MM.1S (cell line): ENCODE data around the gene UNK.

ENCODE experiments used
- DNase-seq: peaks from one replicate; pipeline ENCODE4 v3.0.0-alpha.2; 2015
- H2AFZ ChIP-seq: fragments of 300-600 bp; sonication (generic); 2 replicates; pipeline ENCODE4 v1.6.0; 2016; ENCODE audit warnings: antibody characterized with exemption, low read length
- H3F3A ChIP-seq: fragments of 300-600 bp; sonication (generic); 2 replicates; pipeline ENCODE4 v1.6.1; 2016; ENCODE audit warnings: mild to moderate bottlenecking, antibody characterized with exemption, low read length, moderate library complexity, mixed read lengths; ENCODE audit not compliant: insufficient read depth
- H3K27ac ChIP-seq: fragments of 300-600 bp; sonication (generic); 2 replicates; pipeline ENCODE4 v1.5.1; 2016; ENCODE audit warnings: mild to moderate bottlenecking, low read length
- H3K27me3 ChIP-seq: fragments of 300-600 bp; sonication (generic); replicated peaks from 2 replicates; pipeline ENCODE4 v1.6.0; 2016; ENCODE audit warnings: low read length; ENCODE audit not compliant: insufficient read depth
- H3K36me3 ChIP-seq: fragments of 300-600 bp; sonication (generic); replicated peaks from 2 replicates; pipeline ENCODE4 v1.6.1; 2016; ENCODE audit warnings: mild to moderate bottlenecking, low read length, mixed read lengths; ENCODE audit not compliant: insufficient read depth
- H3K4me1 ChIP-seq: fragments of 300-600 bp; sonication (generic); 2 replicates; pipeline ENCODE4 v1.6.1; 2016; ENCODE audit warnings: low read length, mixed read lengths
- H3K4me2 ChIP-seq: fragments of 300-600 bp; sonication (generic); 2 replicates; pipeline ENCODE4 v1.6.0; 2016; ENCODE audit warnings: low read depth, low read length
- H3K4me3 ChIP-seq: fragments of 300-600 bp; sonication (generic); 2 replicates; pipeline ENCODE4 v1.5.1; 2016; ENCODE audit warnings: low read length, mixed read lengths
- H3K79me2 ChIP-seq: fragments of 300-600 bp; sonication (generic); 2 replicates; pipeline ENCODE4 v1.6.1; 2016; ENCODE audit warnings: mixed run types, low read length, mixed read lengths
- H3K9ac ChIP-seq: fragments of 300-600 bp; sonication (generic); 2 replicates; pipeline ENCODE4 v1.6.1; 2016; ENCODE audit warnings: low read length, mixed read lengths
- H3K9me2 ChIP-seq: fragments of 300-600 bp; sonication (generic); replicated peaks from 2 replicates; pipeline ENCODE4 v1.6.1; 2016; ENCODE audit warnings: mild to moderate bottlenecking, low read length, mixed read lengths; ENCODE audit not compliant: insufficient read depth
- H3K9me3 ChIP-seq: fragments of 300-600 bp; sonication (generic); replicated peaks from 2 replicates; pipeline ENCODE4 v1.6.1; 2016; ENCODE audit warnings: mild to moderate bottlenecking, low read length, mixed read lengths; ENCODE audit not compliant: insufficient read depth
- H4K20me1 ChIP-seq: fragments of 300-600 bp; sonication (generic); 2 replicates; pipeline ENCODE4 v1.6.1; 2016; ENCODE audit warnings: mild to moderate bottlenecking, low read length, moderate library complexity, mixed read lengths; ENCODE audit not compliant: insufficient read depth
- EZH2 ChIP-seq: fragments of 300-600 bp; sonication (generic); optimal IDR thresholded peaks from 2 replicates; pipeline ENCODE3; 2017; ENCODE audit warnings: low read depth, mild to moderate bottlenecking, antibody characterized with exemption, low read length, mixed read lengths
- EZH2phosphoT487 ChIP-seq: fragments of 300-600 bp; sonication (generic); IDR thresholded peaks from 2 replicates; pipeline ENCODE4 v1.6.1; 2018; ENCODE audit warnings: antibody characterized with exemption, low read length
- TF ChIP-seq, protein P1 (sequence below): fragments of 300-600 bp; sonication (generic); IDR thresholded peaks from 2 replicates; pipeline ENCODE4 v1.5.1; 2016; ENCODE audit warnings: antibody characterized with exemption, low read length, mixed read lengths

The UNK gene

DNA sequence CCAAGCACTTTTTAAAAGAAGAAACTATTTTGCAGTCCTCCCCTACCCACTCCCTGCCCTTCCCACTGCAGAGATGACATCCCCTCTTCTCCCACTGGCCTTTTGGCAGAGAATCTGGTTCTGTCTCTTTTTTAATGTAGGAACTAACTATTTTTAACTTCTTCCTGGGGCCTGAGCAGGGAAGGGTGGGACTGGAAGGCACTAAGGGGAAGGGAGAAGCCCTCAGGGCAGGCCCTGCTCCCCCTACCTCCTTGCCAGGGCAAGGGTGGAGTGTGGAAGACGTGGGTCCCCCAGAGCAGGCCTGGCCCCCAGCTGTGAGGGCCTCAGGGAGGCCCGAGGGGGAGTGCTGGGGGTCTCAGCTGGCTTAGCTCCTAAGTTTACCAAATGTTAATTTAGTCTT lies 40.1 kb downstream of the UNK start:
- no peak overlapping the region for H3K4me3 ChIP-seq
- H3K27me3 ChIP-seq = no peaks in the 10 kb centered on the region
- H3K4me2 ChIP-seq = no peak overlapping the region
- H3K9me2 ChIP-seq = no peaks in the 10 kb centered on the region
- no peak for DNase-seq
- no peaks in the 10 kb centered on the region for H3K36me3 ChIP-seq
- H3K9ac ChIP-seq = no peak overlapping the region
- no peaks in the 10 kb centered on the region for H4K20me1 ChIP-seq
- H3K79me2 ChIP-seq = no peaks in the 10 kb centered on the region
- no peak overlapping the region for H3K27ac ChIP-seq
- no peaks in the 10 kb centered on the region for H3K9me3 ChIP-seq
- no peaks in the 10 kb centered on the region; the same call in 1 of the 2 replicates for H3F3A ChIP-seq
- TF ChIP-seq EZH2phosphoT487 (no peak), EZH2 (no peak)
- TF ChIP-seq, protein P1, sequence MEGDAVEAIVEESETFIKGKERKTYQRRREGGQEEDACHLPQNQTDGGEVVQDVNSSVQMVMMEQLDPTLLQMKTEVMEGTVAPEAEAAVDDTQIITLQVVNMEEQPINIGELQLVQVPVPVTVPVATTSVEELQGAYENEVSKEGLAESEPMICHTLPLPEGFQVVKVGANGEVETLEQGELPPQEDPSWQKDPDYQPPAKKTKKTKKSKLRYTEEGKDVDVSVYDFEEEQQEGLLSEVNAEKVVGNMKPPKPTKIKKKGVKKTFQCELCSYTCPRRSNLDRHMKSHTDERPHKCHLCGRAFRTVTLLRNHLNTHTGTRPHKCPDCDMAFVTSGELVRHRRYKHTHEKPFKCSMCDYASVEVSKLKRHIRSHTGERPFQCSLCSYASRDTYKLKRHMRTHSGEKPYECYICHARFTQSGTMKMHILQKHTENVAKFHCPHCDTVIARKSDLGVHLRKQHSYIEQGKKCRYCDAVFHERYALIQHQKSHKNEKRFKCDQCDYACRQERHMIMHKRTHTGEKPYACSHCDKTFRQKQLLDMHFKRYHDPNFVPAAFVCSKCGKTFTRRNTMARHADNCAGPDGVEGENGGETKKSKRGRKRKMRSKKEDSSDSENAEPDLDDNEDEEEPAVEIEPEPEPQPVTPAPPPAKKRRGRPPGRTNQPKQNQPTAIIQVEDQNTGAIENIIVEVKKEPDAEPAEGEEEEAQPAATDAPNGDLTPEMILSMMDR = no peak
- peaks cover 9% of the 10 kb centered on the region for H3K4me1 ChIP-seq
- H2AFZ ChIP-seq = no peak overlapping the region

DNA sequence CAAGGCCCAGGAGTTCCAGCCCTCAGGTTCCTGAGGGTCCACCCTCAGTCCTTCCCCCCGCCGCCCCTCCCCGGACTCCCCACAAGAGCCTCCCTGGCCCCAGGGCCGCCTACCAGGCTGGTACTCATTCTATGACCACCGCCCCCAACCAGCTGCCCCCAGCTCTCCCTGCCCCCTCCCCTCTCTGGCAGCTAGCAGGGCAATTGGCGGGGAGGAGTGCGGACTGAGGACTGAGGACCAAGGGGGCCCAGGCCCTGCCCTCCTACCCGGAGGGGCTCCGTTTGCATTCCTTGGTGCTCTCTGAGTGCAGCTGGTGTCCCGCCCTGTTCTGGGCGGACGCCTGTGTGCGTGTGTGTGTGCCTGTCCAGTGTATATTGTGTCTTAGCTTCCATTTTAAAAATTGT lies 40.5 kb downstream of the UNK start:
- Histone ChIP-seq H3K4me3 (no peak overlapping the region), H3K9me3 (no peaks in the 10 kb centered on the region), H2AFZ (no peak overlapping the region), H3K9me2 (no peaks in the 10 kb centered on the region), H3K27me3 (no peaks in the 10 kb centered on the region), H3K27ac (no peak overlapping the region), H3K79me2 (no peaks in the 10 kb centered on the region), H3K36me3 (no peaks in the 10 kb centered on the region), H3K4me2 (no peak overlapping the region), H3K9ac (no peak overlapping the region), H4K20me1 (no peaks in the 10 kb centered on the region), H3F3A (no peaks in the 10 kb centered on the region; the same call in 1 of the 2 replicates), H3K4me1 (peaks cover 9% of the 10 kb centered on the region)
- TF ChIP-seq EZH2phosphoT487 (no peak), EZH2 (no peak)
- TF ChIP-seq, protein P1 = no peak
- DNase-seq = no peak

DNA sequence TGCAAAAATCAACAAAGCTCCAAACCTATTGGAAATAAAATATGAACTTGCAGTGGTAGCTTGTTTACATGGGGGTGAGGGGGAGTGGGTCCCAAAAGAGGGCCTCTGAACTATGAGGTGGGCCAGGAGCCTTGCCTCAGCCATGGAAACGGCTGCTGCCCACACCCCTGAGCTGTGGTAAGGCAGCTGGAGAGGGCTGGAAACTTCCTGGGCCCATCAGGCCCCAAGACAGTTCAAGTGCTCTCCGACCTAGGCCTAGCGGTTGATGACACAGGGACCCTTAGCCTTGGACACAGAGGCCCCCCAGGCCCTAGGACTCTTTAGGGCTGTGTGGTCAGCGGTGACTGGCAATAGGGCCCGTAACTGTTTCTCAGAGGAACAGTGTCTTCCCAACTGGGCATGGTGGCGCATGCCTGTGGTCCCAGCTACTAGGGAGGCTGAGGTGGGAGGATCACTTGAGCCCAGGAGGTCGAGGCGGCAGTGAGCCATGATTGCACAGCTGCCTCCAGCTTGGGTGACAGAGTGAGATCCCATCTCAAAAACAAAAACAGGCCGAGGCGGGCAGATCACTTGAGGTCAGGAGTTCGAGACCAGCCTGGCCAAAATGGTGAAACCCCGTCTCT lies 41.3 kb downstream of the UNK start:
- Histone ChIP-seq H3K9me2 (no peaks in the 10 kb centered on the region), H4K20me1 (no peaks in the 10 kb centered on the region), H3K9me3 (no peaks in the 10 kb centered on the region), H3K79me2 (no peaks in the 10 kb centered on the region), H3K4me1 (peaks cover 9% of the 10 kb centered on the region), H2AFZ (no peak overlapping the region), H3K9ac (no peak overlapping the region), H3F3A (no peaks in the 10 kb centered on the region; the same call in 1 of the 2 replicates), H3K27ac (no peak overlapping the region), H3K27me3 (no peaks in the 10 kb centered on the region), H3K36me3 (no peaks in the 10 kb centered on the region), H3K4me3 (no peak overlapping the region), H3K4me2 (no peak overlapping the region)
- no peak for TF ChIP-seq EZH2phosphoT487
- TF ChIP-seq, protein P1 = no peak
- TF ChIP-seq EZH2 = no peak
- DNase-seq = no peak
